Superior temporal gyrus (tissue), 1 donor: ENCODE data around the gene FOCAD.

Experiments
- DNase-seq: peaks from one replicate; pipeline ENCODE4 v3.0.0-alpha.2; 2016; ENCODE audit errors: extremely low spot score

The FOCAD gene

DNA sequence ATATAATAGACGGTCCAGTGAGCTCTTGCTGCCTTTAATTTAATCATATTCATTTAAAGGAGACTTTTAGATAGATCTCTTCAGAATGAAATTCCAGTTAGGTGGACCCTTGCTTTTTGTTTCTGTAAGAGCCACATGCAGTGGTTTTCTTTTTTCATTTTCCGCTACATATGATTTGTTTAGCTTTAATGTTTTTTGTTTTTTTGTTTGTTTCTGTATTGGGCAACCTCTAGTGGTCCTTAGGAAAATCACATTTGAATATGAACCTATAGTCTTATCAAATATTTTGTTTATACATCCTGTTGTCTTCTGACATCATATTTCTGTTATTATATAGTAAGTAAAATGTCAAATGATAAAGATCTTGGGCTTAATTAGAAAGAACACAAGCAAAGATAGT, 196.6 kb downstream of the FOCAD start:
- DNase-seq: no peak

DNA sequence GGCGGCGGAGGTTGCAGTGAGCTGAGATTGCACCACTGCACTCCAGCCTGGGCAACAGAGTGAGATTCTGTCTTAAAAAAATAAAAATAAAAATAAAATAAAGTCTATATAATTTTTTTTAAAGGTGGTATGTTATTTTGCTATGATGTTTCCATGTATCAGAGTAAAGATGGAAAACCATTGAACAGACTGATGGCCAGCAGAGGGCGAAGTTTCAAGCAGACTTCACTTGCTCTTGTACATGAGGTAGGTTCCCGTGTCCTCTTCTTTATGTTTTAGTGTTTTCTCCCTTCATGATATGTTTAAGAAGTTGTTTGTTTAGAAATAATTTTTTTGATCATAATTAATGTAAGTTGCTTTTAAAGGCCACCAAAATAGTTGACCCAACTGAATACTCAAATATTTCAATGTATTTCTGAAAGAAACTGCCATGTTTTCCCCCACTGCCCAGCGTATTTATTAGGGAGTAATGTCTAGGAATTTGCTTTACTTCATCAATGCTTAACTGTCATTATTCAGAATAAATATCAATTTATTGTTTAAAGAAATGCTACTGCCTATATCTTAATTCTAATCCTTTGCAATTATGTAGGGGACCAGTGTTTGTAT, 201.0 kb downstream of the FOCAD start:
- DNase-seq: peak; percentile 44

DNA sequence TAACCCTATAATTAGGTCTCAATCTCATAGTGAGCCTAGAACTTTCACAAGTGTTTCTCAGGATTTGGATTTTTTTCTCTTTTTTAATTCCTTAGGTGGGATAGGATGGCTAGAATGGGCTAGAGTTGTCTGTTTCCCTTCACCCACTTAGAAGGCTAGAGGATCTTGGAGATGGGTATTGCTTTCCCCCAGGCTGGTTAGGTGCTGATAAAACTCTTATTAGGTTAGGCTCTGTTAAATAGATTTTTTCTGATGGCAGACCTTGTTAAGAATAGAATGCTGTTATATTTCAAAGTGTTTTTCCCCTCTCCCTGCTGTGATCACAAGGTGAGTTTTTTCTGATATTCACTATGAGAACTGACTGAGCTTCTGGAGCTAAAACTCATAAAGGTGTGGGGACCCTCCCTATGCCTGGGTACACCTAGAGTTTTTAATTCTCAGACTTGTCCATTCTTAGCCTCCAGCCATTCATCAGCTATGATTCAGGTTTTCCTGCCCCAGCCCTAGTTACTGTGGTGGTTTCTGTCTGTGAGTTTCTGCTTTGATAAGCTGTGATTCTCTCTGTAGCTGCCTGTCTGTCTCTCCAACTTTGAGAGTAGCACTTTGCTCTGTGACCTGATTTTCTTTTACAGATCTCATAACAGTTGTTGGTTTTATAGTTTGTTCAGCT, 215.0 kb downstream of the FOCAD start:
- DNase-seq: no peak

DNA sequence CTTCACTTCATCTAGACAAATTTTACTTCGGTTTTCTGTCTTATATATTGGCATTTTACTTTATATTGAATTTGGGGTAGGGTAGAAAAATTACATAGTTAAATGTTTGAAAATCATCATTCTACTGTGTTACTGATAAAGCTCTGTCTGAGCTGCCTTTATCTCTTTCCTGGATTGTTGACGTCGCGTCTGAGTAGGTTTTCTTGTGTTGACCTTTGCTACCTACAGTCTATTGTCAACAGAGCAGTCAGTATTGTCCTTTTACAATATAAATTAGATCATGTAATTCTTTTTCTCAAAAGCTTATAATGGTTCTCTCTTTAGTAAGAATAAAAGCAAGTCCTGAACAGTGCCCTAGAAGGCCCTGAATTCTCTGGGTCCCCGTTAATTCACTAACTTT, 219.2 kb downstream of the FOCAD start:
- DNase-seq: no peak

DNA sequence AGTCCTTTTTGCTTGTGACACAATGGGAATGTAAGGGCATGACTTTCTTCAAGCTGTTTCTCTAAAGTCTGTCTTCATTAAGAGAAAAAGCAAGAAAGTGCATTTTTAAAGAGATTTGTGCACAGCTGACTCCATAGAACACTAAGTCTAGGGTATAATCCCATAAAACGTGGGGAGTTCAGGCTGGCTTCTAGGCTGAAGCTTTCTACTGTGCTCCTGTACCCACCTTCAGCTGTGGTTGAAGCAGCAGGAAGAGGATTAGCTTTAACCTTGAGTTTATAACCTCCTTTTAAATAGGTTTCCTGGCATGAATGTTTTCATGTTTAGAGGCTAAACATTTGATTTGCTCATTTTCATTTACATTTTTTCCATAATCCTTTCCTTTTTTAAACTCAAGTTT, 220.9 kb downstream of the FOCAD start:
- no peak for DNase-seq

DNA sequence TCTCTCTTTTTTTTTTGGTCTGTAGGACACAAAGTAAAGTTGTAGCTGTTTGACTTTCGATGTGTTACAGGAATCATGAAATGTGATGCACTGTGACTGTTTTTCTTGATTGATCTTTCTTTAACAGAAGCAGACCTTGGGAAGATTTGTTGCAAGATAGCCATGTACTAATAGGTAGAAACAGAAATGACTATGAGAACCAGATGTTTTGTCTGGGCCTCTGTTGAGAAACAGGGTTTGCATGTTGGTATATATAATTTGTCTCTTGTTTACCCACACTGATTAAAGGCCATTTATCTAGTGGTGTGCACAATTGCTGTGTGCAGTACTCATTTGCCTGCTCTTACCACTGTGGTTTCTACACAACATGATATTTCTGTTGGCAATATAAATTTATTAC, 222.3 kb downstream of the FOCAD start:
- DNase-seq: no peak

DNA sequence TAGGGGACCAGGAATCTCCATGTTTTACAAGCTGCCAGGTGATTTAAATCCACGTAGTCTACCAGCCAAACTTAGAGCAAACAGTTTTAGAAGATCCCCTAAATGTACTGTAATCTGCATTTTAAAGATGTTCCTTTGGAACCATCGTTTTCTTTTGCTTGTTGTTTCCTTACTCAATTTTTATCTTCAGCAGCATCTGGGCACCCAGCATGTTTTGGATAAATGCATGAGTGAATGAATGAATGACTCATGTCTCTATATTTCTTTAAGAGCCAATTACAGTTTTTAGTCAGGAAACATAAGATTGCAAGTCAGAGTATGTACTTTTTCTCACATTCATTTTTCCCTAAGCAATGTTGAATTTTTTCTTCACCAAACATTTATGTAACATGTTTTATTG, 224.4 kb downstream of the FOCAD start:
- no peak for DNase-seq

DNA sequence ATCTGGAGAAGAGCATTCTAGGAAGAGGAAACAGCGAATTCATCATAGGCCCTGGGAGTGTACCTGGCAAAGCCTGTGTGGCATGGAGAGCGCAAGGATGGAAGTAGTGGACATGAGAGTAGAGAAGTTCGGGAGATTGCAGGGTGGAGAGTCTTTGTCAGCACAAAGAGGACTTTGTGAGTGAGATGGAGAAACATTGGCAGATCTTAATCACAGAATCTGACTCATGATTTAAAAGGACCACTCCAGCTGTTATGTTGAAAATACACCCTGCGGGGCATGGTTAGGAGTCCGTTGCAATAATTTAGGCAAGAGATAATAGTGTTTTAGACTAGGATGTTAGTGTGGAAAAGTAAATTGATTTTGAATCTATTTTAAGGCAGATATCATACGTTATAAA, 230.5 kb downstream of the FOCAD start:
- no peak for DNase-seq

DNA sequence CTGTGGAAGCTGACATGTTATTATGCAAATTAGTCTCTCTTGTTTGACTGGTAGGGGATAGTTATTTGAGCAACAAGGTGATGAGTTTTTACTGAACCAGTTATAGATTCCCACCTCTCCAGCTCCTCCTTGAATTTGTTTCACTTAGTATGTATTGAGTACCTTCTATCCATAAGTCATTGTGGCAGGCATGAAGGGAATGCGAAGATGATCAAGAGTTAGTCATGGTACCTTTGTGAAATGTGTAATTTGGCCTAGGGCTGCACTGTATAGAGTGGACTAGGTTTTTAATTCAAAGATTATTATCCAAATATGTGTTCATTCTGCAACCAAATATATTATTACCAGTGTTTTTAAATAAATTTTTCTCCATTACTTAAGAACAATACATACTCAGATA, 237.3 kb downstream of the FOCAD start:
- DNase-seq: no peak

DNA sequence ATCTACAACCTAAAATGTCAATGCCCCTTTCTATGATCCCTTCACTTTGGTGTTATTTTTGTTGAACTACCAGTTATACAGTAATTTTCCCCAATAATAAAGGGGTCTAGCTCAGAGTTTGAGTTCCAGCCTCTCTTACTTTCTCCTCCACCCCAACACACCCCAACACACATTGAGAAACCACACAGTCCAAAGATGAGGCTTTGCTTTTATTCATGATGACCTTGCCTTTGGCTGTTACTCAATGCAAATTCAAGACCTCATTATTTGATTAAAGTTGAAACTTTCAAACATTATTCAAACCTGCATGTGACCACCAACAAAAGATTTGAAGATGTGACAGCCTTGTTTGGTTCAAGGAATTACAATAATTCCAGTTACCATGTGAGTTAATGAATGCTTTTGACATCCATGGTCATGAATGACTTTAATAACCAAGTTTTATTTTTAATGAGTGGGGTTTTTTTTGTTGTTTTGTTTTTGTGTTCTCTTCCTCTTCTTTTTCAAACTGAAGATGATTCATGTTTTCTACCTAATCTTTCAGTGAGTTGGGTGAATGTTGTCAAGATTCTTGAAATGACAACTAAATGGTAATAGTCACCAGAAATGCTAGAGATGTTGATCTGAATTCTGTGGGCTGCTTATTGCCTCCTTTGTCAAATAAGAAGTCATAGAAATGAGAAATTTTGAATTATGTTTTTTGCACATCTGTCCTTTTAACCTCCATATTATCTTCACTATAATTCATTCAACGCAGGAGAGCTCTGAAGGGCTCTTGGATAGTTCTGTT, 241.4 kb downstream of the FOCAD start:
- no peak for DNase-seq

DNA sequence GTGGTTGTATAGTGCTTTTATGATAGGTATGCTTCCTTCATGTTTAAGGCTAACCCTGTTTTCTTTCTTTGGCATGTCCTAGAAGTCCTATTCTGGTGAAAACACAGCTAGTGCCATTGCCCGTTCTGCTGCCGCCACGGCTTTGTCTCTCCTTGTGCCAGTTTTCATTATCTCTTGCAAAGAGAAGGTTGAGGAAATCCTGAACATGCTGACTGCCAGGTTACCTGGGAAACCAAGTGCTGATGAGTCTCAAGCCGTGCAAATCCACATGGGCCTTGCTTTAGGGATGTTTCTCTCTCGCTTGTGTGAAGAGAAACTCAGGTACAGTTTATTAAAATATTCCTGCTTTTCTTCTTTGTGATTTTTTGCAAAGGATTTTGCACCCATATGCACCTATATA, 245.2 kb downstream of the FOCAD start:
- peak; percentile 46 for DNase-seq

DNA sequence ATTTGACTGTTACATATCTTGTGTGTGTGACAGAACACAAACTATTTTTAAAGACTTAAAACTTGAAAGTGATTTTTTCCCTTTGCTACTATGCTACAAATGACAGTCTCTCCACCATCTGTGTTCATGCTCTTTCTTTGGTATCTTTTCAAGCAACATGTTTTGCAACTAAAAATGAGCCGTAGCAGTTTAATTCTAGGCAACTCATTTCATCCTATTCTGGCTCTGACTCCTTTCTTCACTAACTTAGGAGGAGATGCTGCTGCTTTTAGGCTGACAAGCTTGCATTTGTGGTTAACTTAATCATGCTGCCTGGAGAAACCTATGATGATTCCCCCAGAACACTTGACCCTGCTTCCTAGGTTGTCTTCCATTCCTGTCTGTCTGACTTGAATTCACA, 246.8 kb downstream of the FOCAD start:
- peak; percentile 68 for DNase-seq

DNA sequence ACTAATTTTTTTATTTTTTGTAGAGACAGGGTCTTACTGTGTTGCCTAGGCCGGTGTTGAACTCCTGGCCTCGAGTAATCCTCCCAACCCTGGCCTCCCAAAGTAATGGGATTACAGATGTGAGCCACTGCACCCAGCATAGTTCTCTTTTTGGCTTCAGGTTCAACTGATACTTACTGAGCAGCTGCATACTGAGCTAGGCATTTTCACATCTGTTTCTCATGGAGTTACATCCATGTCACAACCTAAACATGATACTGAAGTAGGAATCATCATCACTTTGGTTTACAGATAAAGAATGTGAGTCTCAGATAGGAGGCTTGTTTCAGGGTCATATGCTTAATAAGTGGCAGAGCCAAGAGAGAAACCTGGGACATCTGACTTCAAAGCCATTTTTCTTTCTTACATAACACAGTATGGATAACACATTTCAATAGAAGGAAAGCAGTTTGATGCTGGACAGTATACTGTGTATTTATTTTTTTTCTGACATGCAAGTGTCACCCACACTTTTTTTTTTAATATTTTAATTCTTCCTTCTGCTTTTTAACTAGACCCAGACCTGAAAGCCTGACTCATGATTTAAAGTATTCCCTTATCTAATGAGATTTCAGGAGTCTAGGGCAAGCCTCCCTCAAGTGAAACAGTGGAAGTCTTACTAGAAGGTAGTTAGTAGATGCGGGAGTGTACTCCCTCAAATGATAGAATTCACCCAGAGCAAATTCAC, 256.6 kb downstream of the FOCAD start:
- no peak for DNase-seq

DNA sequence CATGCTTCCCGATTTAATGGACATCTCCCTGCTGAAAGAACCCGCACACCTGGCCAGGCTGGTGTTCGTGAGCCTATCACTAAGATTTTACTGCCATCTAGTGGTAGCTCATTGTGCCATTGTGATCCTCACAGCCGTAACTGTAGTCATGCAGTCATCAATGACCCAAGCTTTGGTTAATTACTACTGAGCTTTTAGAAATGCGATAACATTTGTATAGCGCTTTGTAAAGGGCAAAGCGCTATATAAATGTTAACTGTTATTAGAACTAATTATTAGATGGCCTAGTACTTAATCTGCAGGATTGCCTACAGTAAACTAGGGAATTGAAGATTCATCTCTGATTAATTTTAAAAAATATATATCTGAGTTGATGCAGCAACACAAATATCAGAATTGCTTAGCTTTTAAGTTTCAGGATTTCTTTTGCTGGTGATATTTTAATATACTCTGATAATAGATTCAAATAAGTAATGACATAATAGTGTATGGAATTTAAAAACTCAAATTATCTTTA, 257.2 kb downstream of the FOCAD start:
- peak; percentile 92 for DNase-seq

DNA sequence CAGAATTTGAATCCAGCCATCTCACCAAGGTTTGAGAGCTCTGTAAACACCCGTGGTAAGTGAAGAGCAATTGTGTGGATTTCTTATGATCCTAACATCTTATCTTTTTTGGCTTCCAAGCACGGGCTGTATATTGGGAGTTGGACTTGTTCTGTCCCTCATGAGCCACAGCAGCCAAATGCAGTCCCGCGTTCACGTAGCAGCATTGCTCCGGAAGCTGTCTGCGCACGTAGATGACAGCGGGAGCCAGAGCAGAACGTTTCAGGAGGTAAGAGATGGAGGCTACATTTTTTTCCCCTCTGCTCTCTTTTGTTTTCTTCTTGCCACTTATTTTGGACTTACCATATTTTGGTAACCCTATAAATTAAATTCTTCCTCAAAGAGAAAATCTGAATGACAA, 260.4 kb downstream of the FOCAD start:
- DNase-seq: no peak

DNA sequence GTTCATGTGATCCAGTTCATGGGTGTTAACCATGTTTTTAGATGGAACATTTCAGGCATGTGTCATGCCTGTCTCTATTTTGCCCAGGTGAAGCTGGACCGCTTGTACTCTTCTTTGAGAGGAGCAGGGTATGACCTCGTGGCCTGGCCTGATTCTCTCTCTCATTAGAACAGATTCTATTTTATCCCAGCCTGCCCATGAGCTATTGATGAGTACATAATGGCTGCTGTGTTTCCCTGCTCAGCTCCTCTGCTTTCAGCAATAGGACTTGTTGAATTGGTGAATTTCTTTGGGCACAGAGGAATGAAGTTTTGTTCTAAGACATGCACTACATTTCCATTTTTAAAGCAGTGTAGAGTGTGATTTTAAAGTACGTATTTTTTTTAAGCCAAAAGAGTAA, 261.2 kb downstream of the FOCAD start:
- DNase-seq: no peak

DNA sequence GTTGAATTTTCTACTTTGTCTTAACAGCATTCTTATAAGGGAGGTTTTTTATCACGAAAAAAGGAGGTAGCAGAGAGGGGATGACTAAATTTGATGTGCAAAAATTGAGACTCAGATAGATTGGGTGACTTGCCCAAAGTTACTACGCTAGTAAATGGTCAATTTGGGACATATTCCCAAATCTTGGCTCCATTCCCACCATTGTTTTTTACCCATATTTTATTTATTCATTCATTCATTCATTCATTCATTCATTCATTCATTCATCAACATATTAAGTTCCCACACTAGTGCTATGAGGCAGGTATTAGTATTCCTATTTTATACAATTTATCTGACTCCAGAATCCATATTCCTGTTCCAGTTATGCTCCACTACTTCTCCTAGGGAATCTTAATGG, 261.8 kb downstream of the FOCAD start:
- DNase-seq: no peak

DNA sequence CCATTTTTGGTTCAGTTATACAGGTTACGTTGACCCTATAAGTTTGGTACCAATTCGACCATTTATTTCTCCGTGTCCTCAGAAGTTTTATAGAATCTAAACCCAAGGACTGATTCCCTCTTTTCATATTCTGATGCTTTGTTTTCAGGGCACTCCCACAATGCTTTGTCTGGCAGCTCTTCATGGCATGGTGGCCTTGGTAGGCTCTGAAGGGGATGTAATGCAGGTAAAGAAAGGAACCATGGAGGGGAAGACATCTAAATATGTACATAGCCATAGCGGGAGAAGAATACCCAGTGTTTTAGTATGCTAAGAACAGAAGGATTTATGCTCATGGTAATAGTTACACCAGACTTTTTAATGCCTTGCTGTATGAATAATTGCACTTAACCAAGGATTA, 264.6 kb downstream of the FOCAD start:
- no peak for DNase-seq

DNA sequence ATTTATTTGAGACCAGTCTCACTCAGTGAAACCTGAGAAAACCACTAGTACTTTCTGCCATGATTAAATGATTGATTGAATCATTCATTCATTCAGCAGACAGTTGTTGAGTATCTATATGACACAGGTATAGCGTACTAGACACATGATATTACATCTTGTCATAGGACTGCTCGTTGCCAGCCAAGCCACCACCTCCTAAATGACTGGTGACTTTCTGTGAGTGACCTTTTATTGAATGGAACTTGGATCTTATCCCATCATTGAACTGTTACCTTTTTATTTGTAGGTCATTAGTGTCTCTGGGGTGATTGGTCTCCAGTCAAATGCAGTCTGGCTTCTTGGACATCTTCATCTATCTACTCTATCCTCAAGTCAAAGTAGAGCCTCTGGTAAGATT, 266.6 kb downstream of the FOCAD start:
- no peak for DNase-seq

DNA sequence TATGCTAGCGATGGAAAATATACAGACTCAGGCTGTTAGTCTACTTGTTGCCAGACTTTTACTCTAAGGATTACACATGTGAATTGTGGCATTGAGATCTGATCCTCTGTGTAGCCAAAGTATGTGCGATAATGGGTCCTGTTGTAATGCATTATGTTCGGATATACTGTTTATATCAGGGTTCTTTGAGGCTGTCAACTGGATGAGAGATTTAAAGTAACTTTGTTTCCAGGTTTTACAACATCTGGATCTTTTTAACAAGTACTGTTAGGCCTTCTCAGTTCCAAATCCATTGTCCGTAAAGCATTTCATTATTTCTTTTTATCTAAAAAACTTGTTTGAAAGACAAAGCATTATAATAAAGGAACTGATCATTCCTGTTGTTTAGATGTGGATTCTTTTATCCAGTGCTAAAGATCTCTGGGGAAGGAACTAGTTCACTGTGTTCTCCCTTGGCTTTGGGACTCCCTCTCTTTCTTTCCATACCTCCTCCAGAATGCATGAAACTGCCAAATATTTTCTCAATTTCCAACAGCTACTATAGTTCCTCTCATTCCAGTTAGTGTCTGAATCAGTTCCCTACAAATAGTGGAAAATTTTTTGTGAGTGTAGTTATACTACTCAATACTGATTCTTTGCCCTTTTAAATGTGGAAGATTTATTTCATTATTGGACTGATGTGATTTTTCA, 278.6 kb downstream of the FOCAD start:
- no peak for DNase-seq

DNA sequence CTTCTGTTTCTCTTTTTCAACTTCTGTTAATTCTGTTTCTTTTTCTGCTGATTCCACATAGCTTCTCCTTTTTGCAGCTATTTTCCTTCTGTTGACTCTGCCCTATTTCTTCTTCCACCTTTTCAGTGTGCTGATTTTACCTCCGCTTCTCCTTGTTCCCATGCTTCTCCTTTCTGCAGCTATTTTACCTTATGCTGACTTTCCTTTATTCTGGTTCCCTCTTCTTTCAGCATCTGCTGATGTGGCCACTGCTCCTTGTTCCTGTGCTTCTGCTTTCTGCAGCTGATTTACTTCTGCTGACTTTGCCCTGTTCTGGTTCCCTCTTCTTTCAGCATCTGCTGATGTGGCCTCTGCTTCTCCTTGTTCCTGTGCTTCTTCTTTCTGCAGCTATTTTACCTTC, 288.6 kb downstream of the FOCAD start:
- DNase-seq: no peak
